Measurements from ENCODE around the gene SHANK1. TPM values are rescaled to one million over a fixed set of nuclear protein-coding genes. Genes with fewer than 3 reads are reported as not detected.

SHANK1 gene
- total and polyA plus RNA-seq, 9 donors = 0.20 to 11.1 (median 2.5) TPM

- Histone ChIP-seq H3K36me3 (no peaks in the 10 kb centered on the region), H3K9me3 (peaks cover 0 to 3% of the 10 kb centered on the region in 2 donors), H3K4me3 (no peak overlapping the region), H3K27ac (no peak overlapping the region), H3K4me1 (ENCODE audit: insufficient read depth) (no peaks in the 10 kb centered on the region), H3K27me3 (no peaks in the 10 kb centered on the region)
- intact Hi-C loops (cut with DNase I) = no loop called here
- no peak for DNase-seq
- TF ChIP-seq EP300 (IDR thresholded peaks at IDR 0.05) (no peak), POLR2A (IDR thresholded peaks at IDR 0.05) (no peak), CTCF (IDR thresholded peaks at IDR 0.05) (no peak)
- 74 to 89% (median 82%) methylated on average over 2 of the region's 2 CpGs for WGBS, 3 donors
Measured at GRCh38 chr19:50633359-50633758, 86.2 kb downstream of the SHANK1 start.

- WGBS, 3 donors = 68 to 75% (median 72%) methylated on average over 20 of the region's 20 CpGs
Measured at GRCh38 chr19:50632151-50632835, 87.3 kb downstream of the SHANK1 start.

GRCh38 chr19:50629801-50630200 lies 89.8 kb downstream of the SHANK1 start:
- Histone ChIP-seq H3K4me1 (ENCODE audit: insufficient read depth) (no peaks in the 10 kb centered on the region), H3K4me3 (no peak overlapping the region), H3K27me3 (no peaks in the 10 kb centered on the region), H3K36me3 (no peaks in the 10 kb centered on the region), H3K27ac (no peak overlapping the region), H3K9me3 (peaks cover 0 to 3% of the 10 kb centered on the region in 2 donors)
- TF ChIP-seq POLR2A (IDR thresholded peaks at IDR 0.05) = no peak
- TF ChIP-seq CTCF (IDR thresholded peaks at IDR 0.05) = no peak
- TF ChIP-seq EP300 (IDR thresholded peaks at IDR 0.05) = no peak
- 60 to 67% (median 67%) methylated on average over 4 to 14 of the region's 14 CpGs for WGBS, 3 donors
- intact Hi-C loops (cut with DNase I) = no loop called here
- DNase-seq = no peak

More at GRCh38 chr19:50632151-50632835, 87.3 kb downstream of the SHANK1 start:
- TF ChIP-seq POLR2A (IDR thresholded peaks at IDR 0.05) = no peak
- TF ChIP-seq EP300 (IDR thresholded peaks at IDR 0.05) = no peak
- no peak for TF ChIP-seq CTCF (IDR thresholded peaks at IDR 0.05)
- no peak overlapping the region for H3K4me3 ChIP-seq
- DNase-seq = no peak
- H3K27me3 ChIP-seq = no peaks in the 10 kb centered on the region
- no peaks in the 10 kb centered on the region for H3K4me1 ChIP-seq (ENCODE audit: insufficient read depth)
- no peaks in the 10 kb centered on the region for H3K36me3 ChIP-seq
- intact Hi-C loops (cut with DNase I) = no loop called here
- peaks cover 0 to 3% of the 10 kb centered on the region in 2 donors for H3K9me3 ChIP-seq
- no peak overlapping the region for H3K27ac ChIP-seq

GRCh38 chr19:50629194-50629593 lies 90.4 kb downstream of the SHANK1 start:
- no peaks in the 10 kb centered on the region for H3K27me3 ChIP-seq
- TF ChIP-seq CTCF (IDR thresholded peaks at IDR 0.05) (no peak), EP300 (IDR thresholded peaks at IDR 0.05) (no peak), POLR2A (IDR thresholded peaks at IDR 0.05) (no peak)

More at GRCh38 chr19:50629194-50629593, 90.4 kb downstream of the SHANK1 start:
- WGBS, 3 donors = 66 to 73% (median 70%) methylated on average over 20 of the region's 20 CpGs
- DNase-seq = no peak
- intact Hi-C loops (cut with DNase I) = no loop called here
- Histone ChIP-seq H3K4me3 (no peak overlapping the region), H3K4me1 (ENCODE audit: insufficient read depth) (no peaks in the 10 kb centered on the region), H3K9me3 (peaks cover 0 to 2% of the 10 kb centered on the region in 2 donors), H3K27ac (no peak overlapping the region), H3K36me3 (no peaks in the 10 kb centered on the region)
